NT2/D1 (cell line): ENCODE results near the gene PKD2.

Experiments used
- DNase-seq: peaks from one replicate; pipeline ENCODE4 v3.0.0-alpha.2; 2011; ENCODE audit warnings: low read depth, low spot score
- H3K27me3 ChIP-seq: 2 replicates; pipeline ENCODE4 v1.6.0; 2011; ENCODE audit warnings: mild to moderate bottlenecking; ENCODE audit not compliant: insufficient read length, insufficient read depth
- H3K36me3 ChIP-seq: 2 replicates; pipeline ENCODE4 v1.6.1; 2011; ENCODE audit warnings: mild to moderate bottlenecking, low read length, mixed read lengths; ENCODE audit not compliant: insufficient read depth, insufficient read length
- H3K4me1 ChIP-seq: 2 replicates; pipeline ENCODE4 v1.5.1; 2011; ENCODE audit not compliant: insufficient read depth, insufficient read length
- H3K4me3 ChIP-seq: 2 replicates; pipeline ENCODE4 v1.5.1; 2011; ENCODE audit warnings: low read depth; ENCODE audit not compliant: insufficient read length
- H3K9ac ChIP-seq: 2 replicates; pipeline ENCODE4 v1.6.0; 2011; ENCODE audit warnings: low read depth; ENCODE audit not compliant: insufficient read length
- H3K9me3 ChIP-seq: 2 replicates; pipeline ENCODE4 v1.5.1; 2011; ENCODE audit warnings: mild to moderate bottlenecking, low read length; ENCODE audit not compliant: insufficient read depth
- SUZ12 ChIP-seq: IDR thresholded peaks from 2 replicates; pipeline ENCODE4 v1.6.1; 2011; ENCODE audit not compliant: insufficient read length, insufficient read depth; ENCODE audit errors: extremely low read depth
- YY1 ChIP-seq: IDR thresholded peaks from 2 replicates; pipeline ENCODE4 v1.6.1; 2011; ENCODE audit not compliant: insufficient read length, insufficient read depth
- ZNF274 ChIP-seq: IDR thresholded peaks from 2 replicates; pipeline ENCODE4 v1.6.1; 2011; ENCODE audit warnings: mild to moderate bottlenecking, low read depth, low read length

The PKD2 gene

GRCh38 chr4:88058295-88058694 is 50.9 kb downstream of the PKD2 start:
- no peak overlapping the region for H3K9ac ChIP-seq
- H3K27me3 ChIP-seq, result no peaks in the 10 kb centered on the region
- H3K4me3 ChIP-seq, result no peak overlapping the region
- DNase-seq, result no peak
- no peaks in the 10 kb centered on the region for H3K4me1 ChIP-seq
- no peaks in the 10 kb centered on the region for H3K9me3 ChIP-seq
- TF ChIP-seq ZNF274, result no peak
- no peak for TF ChIP-seq YY1
- TF ChIP-seq SUZ12, result no peak
- H3K36me3 ChIP-seq, result peaks cover 43% of the 10 kb centered on the region

DNA sequence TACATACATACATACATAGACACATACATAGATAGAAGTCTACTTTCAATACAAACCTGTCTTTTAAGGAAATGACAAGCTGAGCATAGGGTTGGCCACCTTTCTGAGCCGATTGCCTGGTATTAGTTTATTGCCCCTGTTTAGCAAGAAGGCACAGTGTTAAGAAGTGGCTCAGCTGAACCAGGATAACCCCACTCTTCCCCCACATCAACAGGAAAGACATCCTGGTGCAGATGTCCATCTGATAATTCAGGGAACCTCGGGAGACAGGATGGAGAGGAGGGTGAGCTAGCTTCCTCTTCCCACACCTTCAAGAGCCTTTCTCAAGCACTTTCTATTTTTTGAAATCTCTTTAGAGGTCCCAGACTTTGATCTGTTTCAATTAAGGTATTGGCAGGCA is 52.3 kb downstream of the PKD2 start:
- Histone ChIP-seq H3K27me3 (no peaks in the 10 kb centered on the region), H3K9ac (no peak overlapping the region), H3K36me3 (peaks cover 48% of the 10 kb centered on the region), H3K4me1 (no peaks in the 10 kb centered on the region), H3K4me3 (no peak overlapping the region), H3K9me3 (no peaks in the 10 kb centered on the region)
- TF ChIP-seq YY1 (no peak), SUZ12 (no peak), ZNF274 (no peak)
- DNase-seq, result no peak

DNA sequence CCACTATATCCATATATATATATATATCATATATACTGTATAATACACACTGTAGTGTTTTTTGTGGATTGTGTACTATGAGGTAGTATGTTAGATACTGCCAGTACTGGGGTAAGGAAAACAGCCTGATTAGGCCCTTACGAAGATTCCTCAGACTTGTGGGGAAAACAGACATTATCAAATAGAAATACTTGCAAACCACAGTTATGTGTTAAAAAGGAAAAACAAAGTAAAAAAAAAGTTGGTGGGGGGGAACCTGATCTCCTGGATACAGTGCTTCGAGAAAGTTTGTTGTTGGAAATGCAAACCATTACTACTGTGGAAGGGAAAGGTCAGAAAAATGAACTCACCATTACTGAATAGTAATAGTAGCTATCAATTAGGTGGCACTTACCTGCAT is 53.0 kb downstream of the PKD2 start:
- H3K9ac ChIP-seq, result no peak overlapping the region
- peaks cover 49% of the 10 kb centered on the region for H3K36me3 ChIP-seq
- DNase-seq, result no peak
- H3K27me3 ChIP-seq, result no peaks in the 10 kb centered on the region
- no peak for TF ChIP-seq SUZ12
- TF ChIP-seq ZNF274, result no peak
- TF ChIP-seq YY1, result no peak
- no peak overlapping the region for H3K4me3 ChIP-seq
- no peaks in the 10 kb centered on the region for H3K4me1 ChIP-seq
- no peaks in the 10 kb centered on the region for H3K9me3 ChIP-seq

GRCh38 chr4:88062311-88062710 is 54.9 kb downstream of the PKD2 start:
- Histone ChIP-seq H3K9ac (no peak overlapping the region), H3K4me1 (no peaks in the 10 kb centered on the region), H3K27me3 (no peaks in the 10 kb centered on the region), H3K4me3 (no peak overlapping the region), H3K36me3 (peaks cover 49% of the 10 kb centered on the region), H3K9me3 (no peaks in the 10 kb centered on the region; the same call in 1 of the 2 replicates)
- no peak for DNase-seq
- TF ChIP-seq ZNF274 (no peak), YY1 (no peak), SUZ12 (no peak)

DNA sequence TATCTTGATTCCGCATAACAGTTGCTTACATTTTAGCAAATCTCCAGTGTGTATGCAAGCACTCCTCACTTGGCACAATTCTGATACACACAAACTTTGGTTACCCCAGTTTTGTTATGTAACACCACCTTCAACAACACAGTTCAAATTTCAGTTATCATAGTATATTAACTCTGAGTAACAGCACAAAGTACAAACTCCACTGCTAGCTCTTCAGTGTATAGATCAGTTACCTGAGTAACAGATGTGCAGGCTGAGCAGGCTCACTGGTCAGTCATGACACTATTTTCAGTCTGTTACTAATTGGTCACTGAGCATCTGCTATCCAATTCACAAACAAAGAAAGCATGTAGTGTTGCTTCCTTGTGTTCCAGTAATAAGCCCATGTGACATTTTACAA is 55.4 kb downstream of the PKD2 start:
- Histone ChIP-seq H3K9ac (no peak overlapping the region), H3K4me3 (no peak overlapping the region), H3K9me3 (peaks cover 4% of the 10 kb centered on the region; the same call in 1 of the 2 replicates), H3K27me3 (no peaks in the 10 kb centered on the region), H3K4me1 (no peaks in the 10 kb centered on the region), H3K36me3 (peaks cover 52% of the 10 kb centered on the region)
- DNase-seq, result no peak
- TF ChIP-seq SUZ12 (no peak), YY1 (no peak), ZNF274 (no peak)

GRCh38 chr4:88063634-88064296 is 56.3 kb downstream of the PKD2 start:
- no peak overlapping the region for H3K9ac ChIP-seq
- no peak overlapping the region for H3K4me3 ChIP-seq
- DNase-seq, result no peak
- peaks cover 13% of the 10 kb centered on the region; the same call in 1 of the 2 replicates for H3K9me3 ChIP-seq
- H3K27me3 ChIP-seq, result no peaks in the 10 kb centered on the region
- TF ChIP-seq ZNF274, result no peak
- TF ChIP-seq SUZ12, result no peak
- TF ChIP-seq YY1, result no peak
- H3K4me1 ChIP-seq, result no peaks in the 10 kb centered on the region
- H3K36me3 ChIP-seq, result peaks cover 59% of the 10 kb centered on the region

GRCh38 chr4:88064410-88064809 is 57.0 kb downstream of the PKD2 start:
- Histone ChIP-seq H3K9me3 (peaks cover 15% of the 10 kb centered on the region; the same call in 1 of the 2 replicates), H3K36me3 (peaks cover 63% of the 10 kb centered on the region), H3K4me1 (no peaks in the 10 kb centered on the region), H3K9ac (no peak overlapping the region), H3K27me3 (no peaks in the 10 kb centered on the region), H3K4me3 (no peak overlapping the region)
- DNase-seq, result no peak
- TF ChIP-seq YY1 (no peak), ZNF274 (no peak), SUZ12 (no peak)

DNA sequence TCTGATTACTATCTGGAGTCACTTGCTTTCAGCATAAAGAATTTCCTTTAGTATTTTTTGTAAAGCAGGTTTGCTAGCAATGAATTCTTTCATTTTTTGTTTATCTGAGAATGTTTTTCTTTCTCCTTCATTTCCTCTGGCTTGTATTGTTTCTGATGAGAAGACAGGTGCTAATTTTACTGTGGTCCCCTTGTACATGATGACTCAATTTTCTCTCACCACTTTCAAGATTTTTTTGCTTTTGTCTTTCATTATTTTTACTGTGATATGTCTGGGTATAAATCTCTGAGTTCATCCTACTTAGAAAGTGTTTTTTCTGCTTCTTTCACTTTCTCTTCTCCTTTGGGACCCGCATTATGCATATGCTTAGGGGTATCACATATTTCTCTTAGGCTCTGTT is 62.6 kb downstream of the PKD2 start:
- Histone ChIP-seq H3K9ac (no peak overlapping the region), H3K27me3 (no peaks in the 10 kb centered on the region), H3K4me3 (no peak overlapping the region), H3K4me1 (no peaks in the 10 kb centered on the region), H3K9me3 (peaks cover 15% of the 10 kb centered on the region; the same call in 1 of the 2 replicates), H3K36me3 (peaks cover 77% of the 10 kb centered on the region)
- no peak for DNase-seq
- no peak for TF ChIP-seq YY1
- no peak for TF ChIP-seq SUZ12
- no peak for TF ChIP-seq ZNF274
